Mucosa of descending colon (tissue), 3 donors: ENCODE measurements around the gene BEAN1. TPM values are rescaled to one million over a fixed set of nuclear protein-coding genes. Genes with fewer than 3 reads are reported as not detected.

Source experiments
- ATAC-seq: fragments of 200-7000 bp; cut with Tn5 transposase; one replicate; pipeline ENCODE4 v1.9.1; 2020; ENCODE audit warnings: mild to moderate bottlenecking, moderate library complexity
- DNase-seq, 3 donors: peaks; one replicate each; pipeline ENCODE4 v3.0.0-alpha.2; 2020
- H3K36me3 ChIP-seq: fragments of 200-600 bp; one replicate; pipeline ENCODE4 v1.8.0; 2021; ENCODE audit warnings: low read depth, mild to moderate bottlenecking
- H3K4me1 ChIP-seq: fragments of 200-600 bp; one replicate; pipeline ENCODE4 v1.8.0; 2021; ENCODE audit warnings: low read depth, mild to moderate bottlenecking
- H3K4me3 ChIP-seq: fragments of 200-600 bp; one replicate; pipeline ENCODE4 v1.8.0; 2021; ENCODE audit warnings: mild to moderate bottlenecking
- H3K9me3 ChIP-seq: fragments of 200-600 bp; one replicate; pipeline ENCODE4 v1.8.0; 2021; ENCODE audit warnings: mild to moderate bottlenecking
- CTCF ChIP-seq: fragments of 200-600 bp; IDR thresholded peaks from one replicate; pipeline ENCODE4 v1.8.0; 2022; ENCODE audit warnings: antibody characterized with exemption, mild to moderate bottlenecking
- intact Hi-C, 2 donors: fragments of 100-400 bp; cut with DNase I in 1 of 2; cut with micrococcal nuclease in 1 of 2; formaldehyde crosslinking; loops; one replicate each; pipeline versions ENCODE4 v1.11.0 to v1.11.1; 2022; cut with DNase I, micrococcal nuclease
- total RNA-seq, 3 donors: library from RNA; stranded (reverse); fragmentation: NEBNext Ultra II Directional in 2 of 3; extraction: Animal tissue kit (Norgen Biotek cat#: 25700) in 2 of 3; gene quantifications; one replicate each; pipeline versions ENCODE4 v1.2.1 to v1.2.4, GENCODE V29; 2021 to 2023
- donor health status: DM: no; HTN: no; CAD: no; lungs with moderate emphysema.
- donor health status: DM: no; HTN: no; CAD: no.
- donor health status: DM: no; HTN: yes; CAD: no.

The BEAN1 gene
- total RNA-seq, 3 donors from 2014 or later, result 0.22 TPM; not detected in 2

- Histone ChIP-seq H3K4me1 (no peaks in the 10 kb centered on the region), H3K36me3 (no peaks in the 10 kb centered on the region), H3K4me3 (no peak overlapping the region), H3K9me3 (no peaks in the 10 kb centered on the region)
- ATAC-seq (no peak), DNase-seq (no peak)
- no peak for TF ChIP-seq CTCF
- intact Hi-C loops, result no loop called here
Observed at GRCh38 chr16:66386629-66387622, 40.2 kb upstream of the BEAN1 start.

- no peak for TF ChIP-seq CTCF
- no peaks in the 10 kb centered on the region for H3K36me3 ChIP-seq
- no peaks in the 10 kb centered on the region for H3K9me3 ChIP-seq
- no peak for ATAC-seq
- intact Hi-C loops, result no loop called here
- no peak overlapping the region for H3K4me3 ChIP-seq
- H3K4me1 ChIP-seq, result no peaks in the 10 kb centered on the region
- DNase-seq, result no peak
Observed at GRCh38 chr16:66387817-66388332, 39.2 kb upstream of the BEAN1 start.

DNA sequence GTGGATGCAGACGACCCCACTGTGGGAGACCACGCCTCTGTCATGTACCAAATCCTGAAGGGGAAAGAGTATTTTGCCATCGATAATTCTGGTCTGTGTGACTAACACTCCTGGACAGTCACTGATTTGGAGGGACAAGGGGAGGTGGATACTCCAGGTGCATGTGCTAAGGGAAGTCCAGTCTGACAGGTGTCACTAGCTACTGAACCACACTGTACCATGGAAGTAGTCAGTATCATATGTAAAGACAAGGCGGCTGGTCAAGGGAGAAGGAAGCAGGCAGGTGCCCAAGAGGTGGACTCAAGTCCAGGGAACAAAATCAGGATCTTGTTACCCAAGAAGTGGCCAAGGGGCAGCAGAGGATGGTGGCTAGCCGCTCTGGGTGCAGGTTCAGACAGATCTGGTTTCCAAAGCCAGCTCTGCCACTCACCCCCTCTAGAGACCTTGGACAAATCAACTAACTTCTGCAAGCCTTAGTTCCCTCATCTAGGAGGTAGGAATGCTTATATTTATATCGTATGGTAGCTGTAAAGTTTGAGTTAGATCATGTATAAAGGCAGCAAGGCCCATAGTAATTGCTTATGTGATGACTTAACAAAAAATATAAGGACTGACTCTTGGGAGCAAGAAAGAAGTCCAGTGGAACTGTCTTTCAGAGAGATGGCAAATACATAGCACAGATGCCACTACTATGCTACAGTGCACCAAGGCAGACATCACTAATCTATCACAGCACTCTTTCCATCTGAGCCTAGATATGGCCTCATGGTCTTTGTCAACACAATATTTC is 38.5 kb upstream of the BEAN1 start:
- no peaks in the 10 kb centered on the region for H3K4me1 ChIP-seq
- H3K36me3 ChIP-seq, result no peaks in the 10 kb centered on the region
- no peak for TF ChIP-seq CTCF
- intact Hi-C loops, result no loop called here
- ATAC-seq (no peak), DNase-seq (no peak)
- H3K4me3 ChIP-seq, result no peak overlapping the region
- H3K9me3 ChIP-seq, result no peaks in the 10 kb centered on the region

- H3K4me1 ChIP-seq, result no peaks in the 10 kb centered on the region
- TF ChIP-seq CTCF, result no peak
- ATAC-seq (no peak), DNase-seq (no peak)
- no peaks in the 10 kb centered on the region for H3K9me3 ChIP-seq
- H3K36me3 ChIP-seq, result no peaks in the 10 kb centered on the region
- intact Hi-C loops, result no loop called here
- no peak overlapping the region for H3K4me3 ChIP-seq
Observed at GRCh38 chr16:66389256-66390176, 37.6 kb upstream of the BEAN1 start.
